A549 treated with CORT108297 at 1 μM for 4 hours (cell line): ENCODE measurements around the gene MALT1. TPM values are rescaled to one million over a fixed set of nuclear protein-coding genes. Genes with fewer than 3 reads are reported as not detected.

ENCODE experiments used
- total RNA-seq: library from RNA; stranded (reverse); fragments of 200-300 nt; extraction: Qiagen RNA extraction; gene quantifications from 5 replicates; pipeline ENCODE4 v1.2.3, GENCODE V29; 2022

MALT1 gene
- 8.2 to 11.3 TPM (median 10.7 TPM) in 5 replicates for total RNA-seq

GRCh38 chr18:58671111-58671631 is at the start of gene MALT1:
TSS of gene MALT1 (plus strand) at chr18:58671465. CDS start at chr18:58671644, 179 bp downstream.

Other genes with a start within 250 kb of the MALT1 start
- 7.4 to 11.9 TPM (median 8.7 TPM) in 5 replicates for gene ALPK2, start 42.4 kb upstream of the MALT1 start, total RNA-seq
- 17.2 to 23.4 TPM (median 22.4 TPM) in 5 replicates for gene ZNF532, start 193.4 kb downstream of the MALT1 start, total RNA-seq